Keratinocyte (primary cell): ENCODE data around the gene RBAK.

Source experiments
- CTCF ChIP-seq, 3 experiments: IDR thresholded peaks in 1 of 3; conservative IDR thresholded peaks in 1 of 3; optimal IDR thresholded peaks in 1 of 3; 2 replicates in 2 of 3; 3 replicates in 1 of 3; pipeline versions ENCODE3 to v1.5.1; 2011; ENCODE audit warnings: low read length in 3 of 3, mild to moderate bottlenecking in 3 of 3, moderate library complexity in 2 of 3, control low read depth in 1 of 3, inconsistent platforms in 1 of 3; ENCODE audit not compliant: insufficient read depth in 2 of 3; ENCODE audit errors: extremely low read depth in 1 of 3
- EZH2 ChIP-seq: IDR thresholded peaks from one replicate; pipeline ENCODE4 v1.6.1; 2012; ENCODE audit warnings: inconsistent platforms, mild to moderate bottlenecking, low read length, moderate library complexity

- TF ChIP-seq CTCF (optimal IDR thresholded peaks at IDR 0.05 in 1 of 3, IDR thresholded peaks at IDR 0.05 in 1 of 3, conservative IDR thresholded peaks at IDR 0.05 in 1 of 3; ENCODE audit: extremely low read depth in 1 of 3, insufficient read depth in 2 of 3, low read length in 3 of 3) (no peak), EZH2 (no peak)
Measured at GRCh38 chr7:5070206-5070605, 24.5 kb downstream of the RBAK start.
